K562 (cell line): ENCODE measurements around the gene HTR6. TPM values are rescaled to one million over a fixed set of nuclear protein-coding genes. Genes with fewer than 3 reads are reported as not detected.

Source experiments
- CHD7 ChIP-seq: fragments of 200-600 bp; sonication (generic); IDR thresholded peaks from one replicate; pipeline ENCODE4 v1.6.1; 2012; ENCODE audit warnings: mild to moderate bottlenecking, low read depth, low read length, inconsistent platforms
- OTX1 ChIP-seq: fragments of 450-650 bp; formaldehyde crosslinking; IDR thresholded peaks from 2 replicates; pipeline ENCODE4 v1.4.0; 2022; ENCODE audit warnings: mild to moderate bottlenecking
- PHF21A ChIP-seq: fragments of 450-650 bp; IDR thresholded peaks from 2 replicates; pipeline ENCODE4 v1.6.1; 2017; ENCODE audit warnings: low read depth, borderline replicate concordance
- TBP ChIP-seq: optimal IDR thresholded peaks from 2 replicates; pipeline ENCODE3; 2011; ENCODE audit warnings: low read depth, low read length, improper control_type of control experiment
- ZFP91 ChIP-seq: sonication (generic); formaldehyde crosslinking; IDR thresholded peaks from 2 replicates; pipeline ENCODE4 v1.8.0; 2022; ENCODE audit warnings: mild to moderate bottlenecking, missing genetic modification reagents
- ZMIZ1 ChIP-seq, 2 experiments: fragments of 150-350 bp in 1 of 2; IDR thresholded peaks; 2 replicates each; pipeline ENCODE4 v1.6.1; 2012 to 2016; ENCODE audit warnings: low read depth in 2 of 2, low read length in 2 of 2, mild to moderate bottlenecking in 1 of 2, moderate library complexity in 1 of 2
- ZNF133 ChIP-seq: fragments of 250-450 bp; sonication (Bioruptor Pico); IDR thresholded peaks from 2 replicates; pipeline ENCODE4 v1.4.0; 2020; ENCODE audit warnings: mild to moderate bottlenecking
- ZNF41 ChIP-seq: fragments of 250-450 bp; sonication (Bioruptor Pico); conservative IDR thresholded peaks from 2 replicates; pipeline ENCODE4 v1.4.0; 2020; ENCODE audit warnings: mild to moderate bottlenecking
- ZNF75A ChIP-seq: fragments of 450-650 bp; formaldehyde crosslinking; IDR thresholded peaks from 2 replicates; pipeline ENCODE4 v1.4.0; 2020; ENCODE audit warnings: mild to moderate bottlenecking
- polyA plus RNA-seq, 8 experiments: library from polyadenylated mRNA; depleted of rRNA in 4 of 8; stranded (reverse) in 5 of 8; unstranded in 3 of 8; fragments of >200 nt; fragmentation: Nextera tagmentation in 2 of 8; fragmentation: Illumina TruSeq in 1 of 8; extraction: Ambion mirVana in 2 of 8; extraction: Trizol in 1 of 8; gene quantifications; 2 replicates each; pipeline versions ENCODE4 v1.2.1 to v1.2.3, GENCODE V29; 2011 to 2014; ENCODE audit warnings: inconsistent platforms in 1 of 8, missing spikeins in 1 of 8
- total RNA-seq, 7 experiments: library from RNA; depleted of rRNA in 6 of 7; stranded (reverse); fragments of >200 nt in 6 of 7; fragmentation: Illumina TruSeq in 2 of 7; extraction: Trizol in 2 of 7; gene quantifications; 2 replicates each; pipeline versions ENCODE4 v1.2.1 to v1.2.3, GENCODE V29; 2011 to 2021; ENCODE audit warnings: low replicate concordance in 1 of 7
- TF ChIP-seq, protein P1 (sequence below): fragments of 250-450 bp; sonication (Bioruptor Pico); IDR thresholded peaks from 2 replicates; pipeline ENCODE4 v1.5.0; 2021

The HTR6 gene
- total and polyA plus RNA-seq, 9 of the 15 experiments (the other 6 are each of a cell fraction or from before 2014, with no cell fraction given): not detected

GRCh38 chr1:19676438-19676922 is 11.8 kb downstream of the HTR6 start (continued):
- TF ChIP-seq TBP (no peak), ZNF41 (no peak), CHD7 (no peak), ZMIZ1 (IDR thresholded peaks at IDR 0.05; ENCODE audit: low read depth in 2 of 2, low read length in 2 of 2) (no peak), ZFP91 (no peak), ZNF75A (CRISPR knock-in tag) (no peak), ZNF133 (CRISPR knock-in tag) (no peak), PHF21A (no peak), OTX1 (CRISPR knock-in tag) (no peak)
- TF ChIP-seq, protein P1, sequence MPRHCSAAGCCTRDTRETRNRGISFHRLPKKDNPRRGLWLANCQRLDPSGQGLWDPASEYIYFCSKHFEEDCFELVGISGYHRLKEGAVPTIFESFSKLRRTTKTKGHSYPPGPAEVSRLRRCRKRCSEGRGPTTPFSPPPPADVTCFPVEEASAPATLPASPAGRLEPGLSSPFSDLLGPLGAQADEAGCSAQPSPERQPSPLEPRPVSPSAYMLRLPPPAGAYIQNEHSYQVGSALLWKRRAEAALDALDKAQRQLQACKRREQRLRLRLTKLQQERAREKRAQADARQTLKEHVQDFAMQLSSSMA (CRISPR knock-in tag): no peak
